Transverse colon (tissue), 3 donors: ENCODE results near the gene MRPL9.

Experiments used
- CTCF ChIP-seq, 5 experiments: fragments of 200-600 bp in 3 of 5; fragments of 450-650 bp in 2 of 5; sonication (generic) in 3 of 5; IDR thresholded peaks; 1 replicate in 2 of 5; 2 replicates in 3 of 5; pipeline ENCODE4 v1.5.1; 2016 to 2017; ENCODE audit warnings: antibody characterized with exemption in 5 of 5, inconsistent platforms in 3 of 5, mild to moderate bottlenecking in 2 of 5, moderate library complexity in 1 of 5
- EP300 ChIP-seq: sonication (generic); formaldehyde crosslinking; IDR thresholded peaks from one replicate; pipeline ENCODE4 v1.6.1; 2017; ENCODE audit warnings: antibody characterized with exemption, low read depth
- POLR2A ChIP-seq: fragments of 450-650 bp; IDR thresholded peaks from one replicate; pipeline ENCODE4 v1.6.1; 2016; ENCODE audit warnings: antibody characterized with exemption, mild to moderate bottlenecking, moderate library complexity

GRCh38 chr1:151799179-151800022 lies 36.1 kb upstream of the MRPL9 start:
- TF ChIP-seq EP300 (no peak), CTCF (IDR thresholded peaks at IDR 0.05) (no peak), POLR2A (no peak)
